Effector memory CD8-positive, alpha-beta T cell (primary cell): ENCODE data around the gene NRTN.
"Not testable (repeated sequence)": the region's sequence is repeated elsewhere in the genome, so short reads cannot be mapped to it uniquely, and the experiment has no call there.

Source experiments
- ATAC-seq: fragments of 150-1000 bp; cut with Tn5 transposase; replicated peaks from 2 replicates; pipeline ENCODE4 v1.10.0; 2021; ENCODE audit warnings: mild to moderate bottlenecking, moderate library complexity
- DNase-seq, 3 experiments: peaks; one replicate each; pipeline ENCODE4 v3.0.0; 2021
- H3K27ac Mint-ChIP-seq, 2 donors: one replicate each; pipeline ENCODE4 v1.8.0; 2022; ENCODE audit warnings: mild to moderate bottlenecking in 2 of 2, mixed read lengths in 2 of 2, moderate library complexity in 2 of 2
- H3K27me3 Mint-ChIP-seq, 2 donors: one replicate each; pipeline ENCODE4 v1.8.0; 2022; ENCODE audit warnings: mixed read lengths in 2 of 2
- H3K36me3 Mint-ChIP-seq: one replicate; pipeline ENCODE4 v1.8.0; 2022; ENCODE audit warnings: mild to moderate bottlenecking, moderate library complexity, mixed read lengths; ENCODE audit not compliant: insufficient read depth
- H3K4me1 Mint-ChIP-seq, 2 donors: one replicate each; pipeline ENCODE4 v1.8.0; 2022; ENCODE audit warnings: low read depth in 2 of 2, mixed read lengths in 2 of 2
- H3K4me3 Mint-ChIP-seq, 2 donors: one replicate each; pipeline ENCODE4 v1.8.0; 2022; ENCODE audit warnings: mild to moderate bottlenecking in 2 of 2, mixed read lengths in 2 of 2, moderate library complexity in 2 of 2
- H3K9me3 Mint-ChIP-seq, 2 donors: one replicate each; pipeline ENCODE4 v1.8.0; 2022; ENCODE audit warnings: mixed read lengths in 2 of 2

Gene NRTN

DNA sequence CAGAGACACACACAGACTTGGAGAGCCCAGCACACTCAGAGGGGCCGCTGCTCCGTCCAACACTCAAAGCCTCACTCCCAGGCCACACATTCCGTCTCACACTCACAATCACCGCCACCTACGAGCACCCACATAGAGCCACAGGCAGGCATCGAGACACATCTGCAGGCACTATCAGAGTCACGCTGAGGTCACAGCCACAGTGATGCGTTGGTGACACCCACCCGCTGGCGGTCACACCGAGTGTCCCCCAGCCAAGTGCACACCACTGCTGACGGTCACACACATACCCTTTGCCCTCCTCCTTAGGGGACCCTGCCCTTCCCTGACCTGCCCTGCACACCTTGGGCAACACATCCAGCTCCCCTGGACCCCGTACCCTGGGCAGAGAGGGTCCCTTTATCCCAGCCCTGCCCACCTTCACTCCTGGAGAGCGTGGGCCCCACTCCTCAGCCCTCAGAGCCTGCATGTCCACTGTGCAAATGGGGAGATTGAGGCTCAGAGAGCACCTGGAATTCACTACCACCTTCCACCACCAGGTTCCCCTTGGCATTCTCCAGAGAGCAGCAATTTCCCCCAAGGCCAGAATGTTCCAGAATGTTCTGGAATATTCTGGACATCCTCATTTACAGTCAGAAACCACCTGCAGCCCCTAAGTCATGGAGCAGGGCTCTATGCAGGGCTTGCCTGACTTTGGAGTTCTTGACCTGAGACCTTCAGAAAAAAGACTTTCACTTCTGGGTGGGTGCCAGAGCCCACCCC lies 60.0 kb downstream of the NRTN start:
- Mint-ChIP-seq H3K9me3 (no peaks in the 10 kb centered on the region), H3K4me3 (no peak overlapping the region), H3K27ac (no peak overlapping the region), H3K27me3 (peaks cover 28 to 65% of the 10 kb centered on the region in 2 donors), H3K36me3 (peaks cover 11% of the 10 kb centered on the region), H3K4me1 (peaks cover 0 to 1% of the 10 kb centered on the region in 2 donors)
- ATAC-seq = no peak
- no peak for DNase-seq

DNA sequence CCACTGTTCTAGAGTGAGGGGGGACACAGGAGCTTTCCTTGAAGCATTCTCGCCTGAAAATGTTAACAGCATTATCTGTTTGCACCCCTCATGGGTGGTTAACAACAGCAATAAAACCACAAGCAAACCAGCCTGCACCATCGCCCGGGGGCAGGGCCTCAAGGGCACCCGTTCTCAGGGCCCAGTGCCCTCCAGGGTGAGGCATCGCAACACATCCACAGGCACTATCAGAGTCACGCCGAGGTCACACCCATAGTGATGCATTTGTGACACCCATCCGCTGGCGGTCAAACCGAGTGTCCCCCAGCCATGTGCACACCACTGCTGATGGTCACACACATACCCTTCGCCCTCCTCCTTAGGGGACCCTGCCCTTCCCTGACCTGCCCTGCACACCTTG lies 60.9 kb downstream of the NRTN start:
- H3K9me3 Mint-ChIP-seq = no peaks in the 10 kb centered on the region
- H3K27me3 Mint-ChIP-seq = peaks cover 24 to 66% of the 10 kb centered on the region in 2 donors
- no peaks in the 10 kb centered on the region for H3K4me1 Mint-ChIP-seq
- DNase-seq (no peak), ATAC-seq (no peak)
- no peak overlapping the region for H3K27ac Mint-ChIP-seq
- H3K4me3 Mint-ChIP-seq = no peak overlapping the region
- H3K36me3 Mint-ChIP-seq = peaks cover 7% of the 10 kb centered on the region

DNA sequence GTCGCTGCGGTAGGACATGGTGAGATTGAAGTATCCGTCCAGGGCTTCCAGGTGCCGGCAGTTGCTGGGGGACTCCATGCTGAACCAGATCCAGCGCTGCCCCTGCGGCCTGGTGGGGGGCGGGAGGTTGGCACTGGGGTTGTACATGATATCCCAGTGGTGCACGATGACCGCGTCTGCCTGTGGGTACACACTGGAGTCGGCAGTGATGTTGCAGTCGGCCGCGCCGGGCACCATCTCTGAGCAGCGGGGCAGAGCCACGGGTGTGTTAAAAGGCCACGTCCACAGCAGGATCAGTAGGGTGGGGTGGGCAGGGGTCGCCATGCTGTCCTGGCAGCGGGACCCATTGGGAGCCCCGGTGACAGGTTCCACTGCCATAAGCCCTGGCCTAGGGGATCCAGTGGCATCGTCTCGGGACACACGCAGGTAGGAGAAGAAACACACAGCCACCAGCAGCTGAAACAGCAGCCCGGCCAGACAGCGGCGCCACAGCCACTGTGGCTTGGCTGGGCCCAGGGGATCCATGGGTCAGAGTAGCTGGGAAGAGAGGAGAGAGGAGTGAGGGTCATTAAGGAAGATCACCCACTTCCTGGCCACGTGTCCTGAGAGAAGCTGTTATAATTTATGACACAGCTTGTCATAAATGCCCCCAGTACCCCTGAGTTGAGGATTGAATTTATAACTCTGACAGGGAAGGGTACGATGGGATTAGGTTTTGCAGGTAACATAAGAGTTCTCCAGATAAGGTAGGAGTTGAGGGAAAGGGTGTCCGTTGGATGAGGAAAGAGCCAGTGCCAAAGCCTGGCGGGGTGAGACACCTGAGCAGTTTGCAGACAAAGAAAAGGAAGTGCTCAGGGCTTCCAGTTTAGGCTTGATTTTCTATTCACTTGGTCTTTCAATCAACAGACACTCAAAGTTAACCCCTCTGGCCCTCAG lies 62.6 kb downstream of the NRTN start:
- Mint-ChIP-seq H3K36me3 (peaks cover 7% of the 10 kb centered on the region), H3K9me3 (no peaks in the 10 kb centered on the region), H3K4me1 (no peaks in the 10 kb centered on the region), H3K4me3 (no peak overlapping the region), H3K27me3 (peaks cover 17 to 57% of the 10 kb centered on the region in 2 donors), H3K27ac (no peak overlapping the region)
- ATAC-seq (no peak), DNase-seq (no peak)

DNA sequence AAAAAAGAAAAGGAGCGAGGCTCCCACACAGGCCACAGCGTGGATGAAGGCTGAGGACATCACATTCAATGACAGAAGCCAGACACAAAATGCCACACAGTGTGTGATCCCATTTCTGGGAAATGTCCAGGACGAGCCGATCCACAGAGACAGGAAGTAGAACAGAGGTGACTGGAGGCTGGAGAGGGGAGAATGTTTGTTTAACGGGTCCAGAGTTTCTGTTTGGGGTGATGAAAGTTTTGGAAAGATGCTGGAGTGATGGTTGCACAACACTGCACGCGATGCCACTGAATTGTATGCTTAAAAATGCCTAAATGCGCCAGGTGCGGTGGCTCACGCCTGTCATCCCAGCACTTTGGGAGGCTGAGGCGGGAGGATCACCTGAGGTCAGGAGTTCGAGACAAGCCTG lies 66.1 kb downstream of the NRTN start:
- Mint-ChIP-seq H3K36me3 (peaks cover 8% of the 10 kb centered on the region), H3K27me3 (peaks cover 8 to 27% of the 10 kb centered on the region in 2 donors), H3K9me3 (no peaks in the 10 kb centered on the region), H3K4me3 (no peak overlapping the region), H3K4me1 (no peaks in the 10 kb centered on the region), H3K27ac (peak overlapping the region in 1 of 2 donors; percentile 66)
- no peak for DNase-seq
- ATAC-seq = no peak

DNA sequence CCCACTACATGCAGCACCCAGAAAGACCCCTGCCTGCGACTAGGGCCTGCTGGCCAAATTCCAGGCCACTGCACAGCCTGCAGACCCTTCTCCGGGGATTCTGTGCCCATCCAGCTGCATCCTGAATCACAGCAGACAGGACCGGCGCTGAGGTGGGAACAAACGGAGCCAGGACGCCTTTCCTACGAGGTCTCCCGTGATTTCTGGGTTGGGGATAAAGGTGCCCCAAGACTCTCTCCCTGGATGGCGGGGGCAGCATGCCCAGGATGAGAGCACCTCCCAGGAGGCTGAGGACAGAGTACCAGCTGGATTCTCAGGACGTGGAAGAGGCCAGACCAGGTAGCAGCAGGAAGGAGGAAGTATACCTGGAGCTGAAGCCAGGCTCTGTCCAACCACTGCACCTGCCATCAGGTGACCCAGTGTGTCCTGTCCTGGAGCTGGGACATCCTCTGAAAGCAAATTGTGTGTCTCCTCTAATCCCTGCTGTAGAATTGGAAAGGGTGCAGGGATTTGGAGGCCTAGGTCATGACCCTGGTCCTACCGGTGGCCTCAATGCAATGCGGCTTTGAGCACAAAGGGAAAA lies 68.8 kb downstream of the NRTN start:
- no peak for ATAC-seq
- Mint-ChIP-seq H3K27ac (no peak overlapping the region), H3K4me3 (no peak overlapping the region), H3K4me1 (no peaks in the 10 kb centered on the region), H3K9me3 (no peaks in the 10 kb centered on the region), H3K27me3 (peaks cover 6 to 34% of the 10 kb centered on the region in 2 donors), H3K36me3 (peaks cover 13% of the 10 kb centered on the region)
- no peak for DNase-seq

DNA sequence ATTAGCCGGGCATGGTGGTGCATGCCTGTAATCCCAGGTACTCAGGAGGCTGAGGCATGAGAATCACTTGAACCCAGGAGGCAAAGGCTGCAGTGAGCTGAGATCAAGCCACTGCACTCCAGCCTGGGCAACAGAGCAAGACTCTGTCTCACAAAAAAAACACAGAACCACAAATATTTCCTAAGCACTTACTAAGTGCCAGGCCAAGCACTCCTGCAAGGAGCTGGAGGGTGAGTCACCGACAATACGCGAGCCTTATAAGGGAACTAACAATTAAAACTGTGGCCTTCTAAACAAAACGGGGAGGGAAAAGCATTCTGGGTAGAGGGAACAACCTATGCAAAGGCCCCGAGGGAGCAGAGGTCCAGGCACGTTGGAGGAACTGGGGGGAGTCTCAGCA lies 69.6 kb downstream of the NRTN start:
- not testable (repeated sequence) for H3K9me3 Mint-ChIP-seq, DNase-seq, ATAC-seq, H3K4me1 Mint-ChIP-seq, H3K4me3 Mint-ChIP-seq, H3K36me3 Mint-ChIP-seq, H3K27ac Mint-ChIP-seq
- peaks cover 6 to 34% of the 10 kb centered on the region in 2 donors for H3K27me3 Mint-ChIP-seq

DNA sequence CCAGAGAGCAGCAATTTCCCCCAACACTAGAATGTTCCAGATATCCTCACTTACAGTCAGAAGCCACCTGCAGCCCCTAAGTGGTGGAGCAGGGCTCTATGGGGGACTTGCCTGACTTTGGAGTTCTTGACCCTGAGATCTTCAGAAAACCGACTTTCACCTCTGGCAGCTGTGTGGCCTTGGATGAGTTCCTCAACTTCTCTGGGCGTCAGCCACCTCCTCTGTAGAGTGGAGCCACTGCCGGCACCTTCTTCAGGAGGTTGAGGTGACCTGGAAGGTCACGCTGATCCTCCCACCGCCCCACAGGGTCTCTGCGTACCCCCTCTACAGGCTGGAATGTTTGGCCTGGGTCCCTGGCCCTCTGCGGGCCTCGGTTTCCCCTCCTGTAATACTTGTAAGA lies 72.6 kb downstream of the NRTN start:
- ATAC-seq (no peak), DNase-seq (no peak)
- Mint-ChIP-seq H3K27me3 (peaks cover 6 to 39% of the 10 kb centered on the region in 2 donors), H3K27ac (no peak overlapping the region), H3K4me3 (no peak overlapping the region), H3K36me3 (peaks cover 10% of the 10 kb centered on the region), H3K4me1 (no peaks in the 10 kb centered on the region), H3K9me3 (no peaks in the 10 kb centered on the region)

DNA sequence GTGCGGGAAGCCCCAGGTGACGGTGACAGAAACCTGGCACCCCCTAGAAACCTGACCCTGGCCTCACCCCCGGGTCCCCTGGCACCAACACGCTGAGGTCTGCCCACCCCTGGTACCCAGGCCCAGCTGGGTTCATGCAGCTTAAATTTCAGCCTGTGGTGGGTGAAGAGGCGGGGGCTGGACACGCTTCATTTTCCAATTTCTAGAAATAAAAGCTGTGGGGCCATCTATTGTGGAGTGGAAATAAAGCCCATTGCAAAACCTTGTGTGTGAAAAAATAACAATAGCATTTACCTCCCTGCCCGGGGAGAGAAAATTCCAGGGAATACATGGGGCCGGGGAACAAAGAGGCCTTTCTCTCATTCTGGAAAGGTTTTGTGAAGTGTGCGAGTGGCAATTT lies 73.0 kb downstream of the NRTN start:
- ATAC-seq (no peak), DNase-seq (no peak)
- Mint-ChIP-seq H3K9me3 (no peaks in the 10 kb centered on the region), H3K36me3 (peaks cover 10% of the 10 kb centered on the region), H3K27me3 (peaks cover 6 to 44% of the 10 kb centered on the region in 2 donors), H3K27ac (no peak overlapping the region), H3K4me3 (no peak overlapping the region), H3K4me1 (no peaks in the 10 kb centered on the region)
